Progenitor cell of endocrine pancreas (in vitro differentiated cells): ENCODE results near the gene OR10A6. TPM values are rescaled to one million over a fixed set of nuclear protein-coding genes. Genes with fewer than 3 reads are reported as not detected.

Source experiments
- DNase-seq: peaks from one replicate; pipeline ENCODE4 v3.0.0; 2021; ENCODE audit warnings: low spot score; ENCODE audit not compliant: unreplicated experiment
- H3K27ac Mint-ChIP-seq: 2 replicates; pipeline ENCODE4 v1.8.0; 2021; ENCODE audit warnings: mild to moderate bottlenecking, moderate library complexity, mixed read lengths
- H3K27me3 Mint-ChIP-seq: 2 replicates; pipeline ENCODE4 v1.8.0; 2021; ENCODE audit warnings: mixed read lengths
- H3K36me3 Mint-ChIP-seq: 2 replicates; pipeline ENCODE4 v1.8.0; 2022; ENCODE audit warnings: mixed read lengths; ENCODE audit not compliant: insufficient read depth
- H3K4me1 Mint-ChIP-seq: 2 replicates; pipeline ENCODE4 v1.8.0; 2021; ENCODE audit warnings: low read depth, mixed read lengths
- H3K4me3 Mint-ChIP-seq: 2 replicates; pipeline ENCODE4 v1.8.0; 2021; ENCODE audit warnings: low read depth, mild to moderate bottlenecking, moderate library complexity, mixed read lengths
- H3K9me3 Mint-ChIP-seq: 2 replicates; pipeline ENCODE4 v1.8.0; 2021; ENCODE audit warnings: low read depth, mixed read lengths
- CTCF ChIP-seq: fragments of 200-600 bp; sonication (generic); IDR thresholded peaks from one replicate; pipeline ENCODE4 v1.5.0; 2021; ENCODE audit warnings: antibody characterized with exemption, mild to moderate bottlenecking; ENCODE audit not compliant: unreplicated experiment
- total RNA-seq: library from RNA; stranded (reverse); gene quantifications from 2 replicates; pipeline ENCODE4 v1.2.1, GENCODE V29; 2021

OR10A6 gene
- total RNA-seq, 1 donor from 2014 or later, result not detected

DNA sequence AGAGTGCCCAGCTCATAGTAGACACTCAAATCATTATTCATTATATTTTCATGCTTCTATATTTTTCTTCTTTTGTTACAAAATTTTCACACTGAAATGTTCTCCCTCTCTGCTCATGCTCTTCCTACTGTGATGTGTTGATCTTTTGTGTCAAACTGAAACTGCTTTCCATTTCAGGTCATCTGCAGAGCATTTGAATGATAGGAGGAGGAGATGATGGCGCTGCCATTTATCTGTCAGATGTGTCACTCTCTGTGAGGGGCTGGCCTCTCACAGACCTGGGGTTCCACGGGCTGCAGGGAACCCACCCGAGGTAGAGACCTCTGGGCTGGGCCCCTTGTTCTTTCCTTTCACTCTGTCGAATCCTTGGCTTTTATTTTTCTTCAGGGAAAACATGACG is 41.1 kb downstream of the OR10A6 start:
- Mint-ChIP-seq H3K27me3 (no peaks in the 10 kb centered on the region), H3K27ac (no peak overlapping the region)

DNA sequence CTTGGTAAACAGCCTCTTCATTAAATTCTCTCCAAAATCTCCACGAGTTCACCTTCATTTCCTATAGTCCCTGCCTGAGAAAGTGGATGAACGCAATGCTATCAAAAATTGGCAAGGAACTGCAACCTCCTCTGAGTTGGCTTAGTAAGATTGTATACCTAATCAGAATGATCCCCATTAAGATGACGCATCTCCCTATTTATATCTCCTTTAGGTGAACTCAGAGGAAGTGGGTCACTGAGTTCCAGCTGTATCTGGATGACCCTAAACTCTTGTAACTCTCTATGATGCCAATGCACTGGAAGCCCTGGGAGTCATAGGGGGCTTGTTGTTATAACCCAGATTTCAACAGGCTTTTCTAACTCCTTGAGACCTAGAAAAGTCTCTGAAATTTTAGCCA is 48.2 kb downstream of the OR10A6 start:
- Mint-ChIP-seq H3K27ac (no peak overlapping the region), H3K4me3 (no peak overlapping the region), H3K27me3 (no peaks in the 10 kb centered on the region), H3K9me3 (no peaks in the 10 kb centered on the region), H3K4me1 (peaks cover 3% of the 10 kb centered on the region), H3K36me3 (no peaks in the 10 kb centered on the region)
- TF ChIP-seq CTCF, result no peak
- DNase-seq, result no peak

More for the DNA sequence above, 41.1 kb downstream of the OR10A6 start:
- Mint-ChIP-seq H3K36me3 (no peaks in the 10 kb centered on the region), H3K4me3 (no peak overlapping the region), H3K4me1 (peaks cover 7% of the 10 kb centered on the region), H3K9me3 (no peaks in the 10 kb centered on the region)
- no peak for DNase-seq
- no peak for TF ChIP-seq CTCF

Other genes with a start within 250 kb of the OR10A6 start
- 0.33 TPM in 1 of 2 replicates, not detected in the other for gene OVCH2, start 224.8 kb downstream of the OR10A6 start, total RNA-seq
- gene OR5P2, start 134.3 kb downstream of the OR10A6 start, total RNA-seq, result 0.47 TPM in 1 of 2 replicates, not detected in the other
- not detected in 2 replicates for gene OR5P3, start 100.4 kb downstream of the OR10A6 start, total RNA-seq
- gene OR10A3, start 10.4 kb upstream of the OR10A6 start, total RNA-seq, result not detected in 2 replicates
- not detected in 2 replicates for gene NLRP10, start 34.2 kb upstream of the OR10A6 start, total RNA-seq
- 300 and 307 TPM in 2 replicates for gene EIF3F, start 56.1 kb upstream of the OR10A6 start, total RNA-seq
- gene TUB, start 149.9 kb upstream of the OR10A6 start, total RNA-seq, result 14.9 and 16.3 TPM in 2 replicates
- gene RIC3, start 237.8 kb upstream of the OR10A6 start, total RNA-seq, result 23.1 and 23.4 TPM in 2 replicates